HuH-7.5 (cell line): Measurements from ENCODE around the gene ACAD11.
"Not testable (repeated sequence)": the region's sequence is repeated elsewhere in the genome, so short reads cannot be mapped to it uniquely, and the experiment has no call there.

ENCODE experiments used
- DNase-seq: peaks from one replicate; pipeline ENCODE4 v3.0.0; 2011; ENCODE audit warnings: low spot score

ACAD11 gene

DNA sequence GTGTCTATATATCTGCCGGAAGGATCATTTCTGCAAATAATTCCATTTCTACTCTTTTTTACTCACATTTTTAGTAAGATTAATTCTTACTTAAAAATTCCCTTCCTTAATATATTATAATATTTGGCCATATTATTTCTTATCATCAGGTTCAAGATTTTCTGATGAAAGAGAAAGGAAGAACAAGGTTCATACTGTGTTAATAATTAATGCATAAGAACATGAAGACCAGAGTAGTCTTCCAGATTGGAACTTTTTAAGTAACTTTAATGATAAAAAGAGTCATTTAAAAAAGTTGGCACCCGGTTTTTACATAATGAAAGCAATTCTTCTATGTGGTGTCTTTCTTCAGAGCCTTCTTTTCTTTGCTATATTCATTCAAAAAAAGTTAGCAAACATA is 61.9 kb downstream of the ACAD11 start:
- DNase-seq = no peak

DNA sequence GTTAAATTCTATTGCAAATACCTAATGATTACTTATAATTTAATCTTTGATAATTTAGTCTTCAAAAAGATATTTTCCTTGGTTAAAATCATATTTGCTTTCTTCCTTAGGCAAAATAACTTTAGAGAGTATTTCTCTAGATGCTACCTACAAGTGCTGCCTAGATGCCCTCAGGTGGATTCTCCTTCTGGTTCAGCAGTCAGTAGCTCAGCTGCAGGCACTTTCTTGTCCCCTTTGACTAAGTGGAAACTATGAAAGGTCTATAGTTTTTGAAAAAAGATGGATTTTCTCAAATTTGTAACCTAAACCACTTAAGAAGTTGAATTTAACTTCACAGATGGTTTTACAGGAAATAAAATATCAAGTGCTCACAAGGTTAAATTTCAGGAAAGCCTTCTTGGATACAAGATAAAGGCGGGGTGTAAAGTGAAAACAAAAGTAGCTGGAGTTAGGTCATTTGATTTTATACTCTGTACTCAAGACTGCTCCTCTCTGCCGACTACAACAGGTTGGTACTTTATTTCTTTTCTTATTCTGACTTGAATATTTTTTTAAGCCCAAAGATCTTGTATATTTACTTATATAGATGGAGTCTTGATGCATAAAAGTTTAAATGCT is 62.7 kb downstream of the ACAD11 start, which contains the start of gene ACKR4:
ACKR4 (plus strand) TSS at position 455 of the 618 bp plus-strand sequence. CDS start 3,128 bp downstream, outside the sequence.
- no peak for DNase-seq

DNA sequence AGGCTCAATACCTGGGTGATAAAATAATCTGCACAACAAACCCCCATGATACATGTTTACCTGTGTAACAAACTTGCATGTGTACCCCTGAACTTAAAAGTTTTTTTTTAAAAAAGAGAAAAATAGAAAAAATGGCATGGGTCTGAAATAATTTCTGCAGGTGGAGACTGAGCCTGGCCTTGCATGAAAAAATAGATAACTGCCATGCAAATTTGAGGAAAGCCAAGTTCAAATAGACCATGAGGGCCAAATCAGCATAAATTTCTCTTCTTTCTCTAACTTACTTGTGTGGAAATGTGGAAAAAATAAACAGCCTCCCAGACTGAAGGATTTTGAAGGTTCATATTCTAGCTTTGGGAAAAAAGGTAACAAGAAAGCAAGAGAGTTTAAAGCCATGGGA is 63.3 kb downstream of the ACAD11 start:
- no peak for DNase-seq

DNA sequence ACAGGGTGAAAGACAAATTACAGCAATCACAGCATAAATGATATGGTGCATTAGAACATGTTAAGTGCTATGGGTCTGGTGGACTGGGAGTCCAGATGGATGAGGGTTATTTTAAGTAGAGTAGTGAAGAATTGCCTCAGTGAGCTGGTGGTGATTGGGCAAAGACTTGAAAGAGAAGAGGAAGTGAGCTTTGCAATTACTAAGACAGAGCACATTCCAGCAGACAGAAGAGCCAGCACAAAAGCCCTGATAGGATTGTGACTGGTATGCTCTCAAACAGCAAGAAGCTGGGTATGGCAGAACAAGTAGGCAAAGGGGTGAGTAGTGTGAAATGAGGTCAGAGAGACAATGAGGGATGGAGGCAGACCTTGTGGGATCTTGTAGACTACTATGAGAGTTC is 64.6 kb downstream of the ACAD11 start:
- no peak for DNase-seq

DNA sequence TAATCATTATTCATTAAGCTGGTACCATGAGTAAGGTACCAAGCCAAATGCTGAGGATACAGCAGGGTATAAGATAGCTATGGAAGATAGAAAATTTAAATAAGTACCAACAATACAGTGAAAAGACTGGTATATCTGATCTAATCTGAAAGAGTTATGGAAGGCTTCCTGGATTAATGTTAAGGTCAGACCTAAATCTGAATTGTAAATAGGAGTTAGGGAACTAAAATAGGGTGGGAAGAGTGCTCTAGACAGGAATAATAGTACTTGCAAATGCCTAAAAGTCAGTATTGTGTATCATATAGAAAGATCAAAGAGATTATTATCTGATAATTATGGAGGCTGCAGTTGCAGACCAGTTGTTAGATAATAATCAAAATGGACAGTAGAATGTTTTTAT is 65.1 kb downstream of the ACAD11 start:
- DNase-seq = no peak

DNA sequence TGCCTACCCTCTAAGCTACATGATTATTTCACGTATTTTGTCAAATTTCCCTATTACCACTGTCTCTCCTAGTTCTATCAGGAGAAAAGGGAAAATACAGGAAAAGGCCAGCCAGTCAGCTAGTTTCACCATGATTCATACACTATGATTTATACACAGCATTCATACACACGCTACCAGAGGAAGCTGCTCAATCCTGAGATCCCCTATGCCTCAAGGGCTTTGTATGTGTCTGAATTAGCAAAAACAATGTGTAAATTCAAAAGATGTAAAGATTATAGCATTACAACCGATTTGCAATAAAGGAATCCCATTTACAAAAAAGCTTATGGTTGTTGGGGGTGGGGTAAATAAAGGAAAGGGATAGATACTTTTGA is 65.7 kb downstream of the ACAD11 start:
- DNase-seq = no peak

DNA sequence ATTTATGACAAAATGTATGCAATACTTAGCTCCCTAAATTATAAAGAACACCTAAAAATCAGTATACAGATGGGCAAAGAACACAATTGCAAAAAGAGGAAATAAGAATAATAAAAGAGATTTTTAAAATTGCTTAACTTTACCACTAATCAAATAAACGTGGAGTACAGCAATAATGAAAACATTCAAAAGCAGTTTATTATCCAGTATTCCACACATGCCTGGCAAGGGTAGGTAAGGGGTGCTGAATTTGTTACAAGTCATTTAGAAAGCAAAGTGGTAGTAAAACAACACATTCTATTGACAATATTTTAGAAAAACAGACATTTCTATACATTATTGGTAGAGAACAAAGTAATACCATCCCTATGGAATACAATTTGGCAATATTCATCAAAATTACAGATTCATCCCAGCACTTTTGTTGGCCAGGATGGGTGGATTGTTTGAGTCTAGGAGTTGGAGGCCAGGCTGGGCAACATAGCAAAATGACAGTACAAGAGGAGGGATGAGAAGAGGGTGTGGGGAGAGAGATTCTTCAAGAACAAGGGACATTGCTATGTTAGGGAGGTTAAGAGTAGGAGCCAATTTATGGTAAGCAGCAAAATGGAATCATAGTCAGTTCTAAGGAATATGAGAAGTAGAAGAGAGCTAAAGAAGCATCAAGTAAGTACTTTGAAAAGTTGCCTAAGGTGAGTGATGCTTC is 66.2 kb downstream of the ACAD11 start:
- no peak for DNase-seq

DNA sequence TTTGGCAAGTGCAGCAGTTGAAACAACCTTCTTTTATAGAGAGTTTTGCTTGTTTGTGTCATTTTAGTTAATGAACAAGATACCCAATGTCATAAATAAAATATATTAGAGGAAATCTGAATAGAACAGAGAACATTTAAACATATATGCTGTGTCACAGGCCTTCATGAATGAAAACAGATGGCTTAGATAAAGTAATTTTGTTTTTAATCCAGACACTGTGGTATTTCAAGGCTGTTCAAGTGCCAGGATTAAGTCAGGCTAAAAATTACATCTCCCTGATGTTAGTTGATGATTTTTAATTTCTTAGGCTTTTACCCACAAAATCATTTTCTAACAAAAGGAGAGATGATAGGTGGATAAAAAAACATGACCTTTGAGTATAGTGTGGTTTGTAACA is 67.4 kb downstream of the ACAD11 start:
- DNase-seq = no peak

DNA sequence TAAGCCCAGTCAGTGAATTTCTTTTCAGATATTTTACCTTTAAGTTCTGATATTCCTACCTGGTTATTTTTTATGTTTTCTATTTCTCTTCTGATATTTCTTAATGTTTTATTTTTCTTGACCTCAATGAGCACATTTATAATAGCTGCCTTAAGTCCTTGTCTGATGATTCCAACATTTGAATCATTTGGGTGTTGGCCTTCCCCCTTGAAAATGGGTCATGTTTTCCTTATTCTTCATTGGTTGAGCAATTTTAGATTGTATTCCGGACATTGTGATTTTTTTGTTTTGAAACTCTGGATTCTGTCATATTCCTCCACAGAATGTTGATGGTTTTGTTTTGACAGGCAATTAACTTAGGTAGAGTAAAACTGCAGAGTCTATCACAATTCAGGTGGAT is 72.2 kb downstream of the ACAD11 start:
- DNase-seq = no peak

DNA sequence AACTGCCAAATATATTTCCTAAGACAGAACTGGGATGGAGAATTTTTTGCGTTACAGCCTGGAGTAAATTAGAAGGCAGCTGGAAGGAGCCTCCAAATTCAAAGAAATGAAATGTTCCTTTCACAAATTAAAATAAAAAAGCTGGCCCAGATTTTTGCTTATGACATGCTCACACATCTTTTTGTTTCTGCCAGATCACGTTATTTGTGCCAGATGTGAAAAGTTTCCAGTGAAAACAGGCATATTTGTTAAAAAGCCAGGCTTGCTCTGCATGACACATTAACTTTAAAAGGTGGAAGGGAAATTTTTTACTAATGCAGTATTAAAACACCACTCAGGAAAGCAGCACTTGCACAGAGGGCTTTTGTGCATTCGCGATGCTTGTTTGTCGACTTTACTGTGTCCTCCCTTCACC is 85.8 kb downstream of the ACAD11 start:
- no peak for DNase-seq

DNA sequence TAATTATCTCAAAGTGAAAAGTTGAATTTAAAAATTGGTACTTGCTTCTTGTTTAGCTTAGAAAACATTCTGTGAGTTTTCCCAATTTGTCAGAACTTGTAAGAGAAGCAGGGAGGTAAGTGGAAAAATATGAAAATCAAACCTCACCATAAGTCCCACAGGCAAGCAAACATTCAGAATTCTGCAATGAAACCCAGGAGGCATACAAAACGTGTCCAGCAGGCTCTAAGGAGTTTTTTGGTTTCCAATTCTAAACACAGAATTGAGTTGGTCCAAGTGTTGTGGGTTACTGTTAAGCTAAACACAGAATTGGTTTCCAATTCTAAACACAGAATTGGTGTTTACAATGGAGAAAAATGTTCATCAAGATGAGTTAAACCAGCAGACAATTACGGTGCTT is 89.6 kb downstream of the ACAD11 start:
- no peak for DNase-seq

DNA sequence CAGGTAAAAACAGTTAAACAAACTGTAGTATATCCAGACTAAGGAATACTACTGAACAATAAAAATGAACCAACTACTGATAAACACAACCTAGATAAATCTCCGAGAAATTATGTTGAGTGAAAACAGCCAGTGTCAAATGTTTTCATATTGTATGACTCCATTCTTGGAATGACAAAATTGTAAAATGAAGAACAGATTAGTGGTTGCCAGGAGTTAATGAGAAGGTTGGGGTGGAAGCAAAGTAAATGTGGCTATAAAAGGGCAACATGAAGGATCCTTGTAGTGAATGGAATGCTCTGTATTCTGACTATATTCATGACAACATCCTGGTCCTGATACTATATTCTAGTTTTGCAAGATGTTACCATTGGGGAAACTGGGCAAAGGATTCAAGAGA is 90.0 kb downstream of the ACAD11 start:
- no peak for DNase-seq

DNA sequence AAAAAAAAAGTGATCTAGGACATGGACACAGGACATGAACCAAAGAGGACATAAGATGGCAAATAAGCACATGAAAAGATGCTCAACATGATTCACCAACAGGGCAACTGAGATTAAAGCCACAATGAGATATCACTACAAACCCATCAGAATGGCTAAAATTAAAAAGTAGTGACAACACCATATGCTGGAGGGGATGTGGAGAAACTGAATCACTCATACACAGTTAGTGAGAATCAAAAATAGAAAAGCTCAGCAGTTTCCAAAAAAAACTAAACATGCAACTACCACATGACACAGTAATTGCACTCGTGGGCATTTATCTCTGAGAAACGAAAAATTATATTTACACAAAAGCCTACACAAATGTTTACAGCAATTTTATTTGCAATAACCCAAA is 90.5 kb downstream of the ACAD11 start:
- DNase-seq = no peak

DNA sequence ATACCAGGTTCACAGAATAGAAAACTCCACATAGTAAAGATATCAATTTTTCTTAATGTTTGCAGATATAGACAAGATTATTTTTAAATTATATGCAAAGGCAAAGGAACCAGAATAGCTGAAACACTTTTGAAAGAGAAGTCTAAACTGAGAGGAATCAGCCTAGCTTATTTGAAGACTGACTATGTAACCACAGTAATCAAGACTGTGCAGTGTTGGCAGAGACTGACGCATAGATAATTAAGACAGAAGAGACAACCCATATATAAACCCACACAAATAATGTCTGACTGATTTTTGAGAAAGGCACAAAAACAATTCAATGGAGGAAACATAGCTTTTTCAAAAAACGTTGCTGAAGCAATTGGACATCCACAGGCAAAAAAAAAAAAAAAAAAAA is 91.2 kb downstream of the ACAD11 start:
- DNase-seq = no peak

DNA sequence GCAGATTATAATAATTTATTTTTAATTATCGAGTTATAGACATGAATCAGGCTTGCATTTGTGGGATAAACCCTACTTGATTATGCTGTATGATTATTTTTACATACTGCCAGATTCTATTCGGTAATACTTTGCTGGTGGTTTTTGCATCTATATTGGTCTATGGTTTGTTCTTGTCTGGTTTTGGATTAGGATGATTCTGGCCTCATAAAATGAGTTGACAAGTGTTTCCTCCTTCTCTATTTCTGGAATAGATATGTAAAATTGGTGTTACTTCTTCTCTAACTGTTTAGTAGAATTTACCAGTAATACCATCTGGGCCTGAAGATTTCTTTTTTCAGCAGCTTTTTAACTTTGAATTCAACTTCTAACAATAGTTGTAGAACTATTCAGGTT is 95.5 kb downstream of the ACAD11 start:
- DNase-seq = no peak

DNA sequence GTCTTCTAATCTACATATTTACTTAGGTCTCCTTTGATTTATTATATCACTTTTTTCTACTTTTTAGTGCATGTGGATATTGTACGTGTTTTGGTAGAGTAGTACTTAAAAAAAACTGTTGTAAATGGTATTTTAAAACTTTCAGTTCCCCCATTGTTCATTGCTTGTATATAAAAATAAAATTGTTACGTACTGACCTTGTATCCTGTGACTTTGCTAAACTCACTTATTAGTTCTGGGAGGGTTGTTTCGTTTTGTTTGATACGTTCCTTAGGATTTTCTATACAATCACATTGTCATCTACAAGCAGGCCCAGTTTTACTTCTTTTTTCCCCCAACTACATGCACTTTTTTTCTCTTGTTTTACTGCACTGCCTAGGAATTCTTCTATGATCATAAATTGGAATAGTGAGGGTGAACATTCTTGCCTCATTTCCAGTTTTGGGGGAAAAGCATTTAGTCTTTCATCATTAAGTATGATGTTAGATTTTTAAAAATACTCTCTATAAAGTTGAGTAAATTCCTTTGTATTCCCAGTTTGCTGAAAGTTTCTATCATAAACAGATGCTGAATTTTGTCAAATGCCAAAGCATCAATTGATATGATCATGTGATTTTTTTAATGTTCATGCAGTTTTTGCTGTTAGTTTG is 96.1 kb downstream of the ACAD11 start:
- DNase-seq = no peak

DNA sequence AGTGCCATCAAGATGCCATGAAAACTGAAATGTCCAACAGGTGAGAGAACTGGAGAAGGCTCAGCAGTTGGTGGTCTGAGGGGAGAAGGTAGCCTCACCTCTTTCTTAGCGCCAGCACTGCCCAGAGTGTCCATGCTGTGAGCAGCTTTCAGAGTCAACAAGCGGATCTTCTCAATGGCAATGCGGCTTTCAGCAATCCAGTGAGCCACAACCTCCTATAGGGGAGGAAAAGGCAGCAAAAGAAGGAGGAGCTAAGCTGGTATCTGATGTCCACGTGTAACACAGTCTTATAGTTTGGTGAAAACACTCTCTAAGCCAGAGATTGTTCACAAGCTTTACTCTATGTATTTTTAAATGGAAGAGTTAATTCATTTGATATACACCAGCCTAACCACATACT is 98.6 kb downstream of the ACAD11 start:
- no peak for DNase-seq

DNA sequence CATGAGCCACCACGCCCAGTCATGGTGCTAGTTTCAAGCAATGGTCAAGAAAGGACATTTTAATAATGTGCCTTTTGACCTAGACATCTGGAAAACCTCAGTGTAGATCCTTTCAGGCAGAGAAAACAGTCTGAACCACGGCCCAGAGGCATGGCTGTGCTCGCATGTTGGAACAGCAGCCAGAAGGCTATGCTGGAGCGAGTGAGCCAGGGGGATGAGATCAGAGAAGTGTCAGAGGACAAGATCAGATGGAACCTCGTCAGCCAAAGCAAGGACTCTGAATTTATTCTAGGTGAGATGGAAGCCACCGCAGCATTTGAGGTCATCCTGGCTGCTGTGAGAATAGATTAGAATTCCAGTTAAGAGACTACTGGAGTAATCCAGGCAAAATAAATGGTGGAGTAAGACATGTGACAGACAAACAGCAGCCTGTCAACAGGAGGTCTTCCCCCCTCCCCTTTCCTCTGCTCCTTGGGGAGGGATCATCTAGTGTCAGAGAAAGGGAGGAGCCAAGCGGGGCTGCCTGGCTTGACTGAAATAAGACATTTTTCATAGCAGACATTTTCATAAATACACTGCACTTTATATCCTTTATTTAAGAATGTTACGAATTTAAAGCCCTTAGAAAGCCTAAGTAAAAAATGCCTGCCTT is 103.0 kb downstream of the ACAD11 start:
- no peak for DNase-seq

DNA sequence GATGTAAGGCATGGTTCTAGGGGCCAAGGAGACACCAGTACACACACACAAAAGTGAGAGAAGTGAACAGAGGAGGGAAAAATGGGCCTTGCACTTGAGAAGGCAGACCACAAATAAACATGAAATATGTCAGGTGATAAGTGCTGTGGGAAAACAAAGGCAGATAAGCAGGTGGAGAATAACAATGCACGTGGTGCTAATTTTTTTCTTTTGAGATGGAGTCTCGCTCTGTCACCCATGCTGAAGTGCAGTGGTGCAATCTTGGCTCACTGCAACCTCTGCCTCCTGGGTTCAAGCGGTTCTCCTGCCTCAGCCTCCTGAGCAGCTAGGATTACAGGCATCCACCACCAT is 103.6 kb downstream of the ACAD11 start:
- DNase-seq = not testable (repeated sequence)

DNA sequence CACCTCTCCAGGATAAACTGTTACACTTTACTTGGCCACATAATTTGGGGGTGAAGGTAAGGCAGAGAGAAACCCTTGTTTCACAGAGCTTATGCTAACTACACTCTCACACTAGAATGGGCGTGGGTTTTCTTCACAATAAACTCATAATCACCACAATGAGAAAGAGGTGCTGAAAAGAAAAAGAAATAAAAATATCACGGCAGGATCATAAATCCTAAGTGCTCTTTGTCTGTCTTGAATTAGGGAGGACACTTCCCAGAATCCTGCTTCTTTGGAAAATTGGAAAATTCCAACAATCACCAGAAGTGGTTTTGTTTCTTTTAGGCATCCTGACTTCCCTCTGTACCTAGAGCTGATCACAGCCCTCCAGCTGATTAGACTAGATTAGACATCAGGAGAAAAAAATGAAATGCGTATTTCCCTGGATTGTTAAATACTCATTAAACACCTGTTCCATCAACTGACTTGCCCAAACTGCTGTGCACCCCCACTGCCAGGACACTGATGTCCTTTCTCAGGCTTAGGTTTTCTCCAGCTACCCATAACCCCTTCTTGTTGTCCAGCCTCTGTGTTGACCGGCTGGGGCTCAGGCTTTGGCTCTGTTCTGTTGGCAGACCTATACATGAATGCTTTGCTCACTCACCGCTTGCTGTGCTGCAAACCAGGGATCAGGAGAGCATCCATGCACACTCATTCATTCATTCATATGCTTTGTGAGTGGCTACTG is 104.1 kb downstream of the ACAD11 start:
- no peak for DNase-seq

DNA sequence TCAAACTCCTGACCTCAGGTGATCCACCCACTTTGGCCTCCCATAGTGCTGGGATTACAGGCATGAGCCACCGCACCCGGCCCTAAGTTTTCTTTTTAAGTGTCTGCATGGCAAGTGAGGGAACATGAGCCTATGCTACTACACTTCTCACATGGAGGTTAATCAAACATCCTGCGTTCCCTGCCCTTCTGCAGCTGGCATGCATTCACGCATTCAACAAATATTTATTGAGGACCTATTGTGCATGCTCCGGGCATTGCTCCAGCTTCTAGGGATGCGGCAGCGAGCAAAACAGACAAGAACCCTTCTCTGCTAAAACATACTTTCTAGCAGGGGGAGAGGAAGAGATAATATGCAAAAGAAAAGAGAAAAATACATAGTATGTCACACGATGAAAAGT is 105.2 kb downstream of the ACAD11 start:
- no peak for DNase-seq

DNA sequence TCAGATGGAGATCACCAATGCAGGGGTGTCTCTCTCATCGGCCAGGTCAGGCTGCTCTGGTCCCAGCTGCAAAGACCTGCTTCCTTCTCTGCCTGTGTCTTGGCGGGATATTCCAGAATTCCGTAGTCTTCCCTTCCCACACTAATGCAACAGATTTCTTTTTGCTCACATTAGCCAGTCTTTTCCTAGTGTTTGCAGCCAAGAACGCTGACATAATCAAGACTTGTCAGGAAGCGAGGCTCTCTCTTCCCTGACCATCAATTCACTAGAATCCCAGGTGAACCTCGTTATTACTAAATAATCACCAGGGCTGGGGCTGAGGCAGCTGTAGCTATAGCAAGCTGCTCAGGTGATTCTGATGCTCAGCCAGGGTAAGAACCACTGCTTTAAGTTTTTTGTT is 105.8 kb downstream of the ACAD11 start:
- no peak for DNase-seq
